GM12874 (cell line): ENCODE measurements around the gene PSMD14.

Source experiments
- CTCF ChIP-seq: IDR thresholded peaks from 2 replicates; pipeline ENCODE4 v1.5.1; 2011; ENCODE audit warnings: low read depth, mild to moderate bottlenecking, control low read depth, low read length, moderate library complexity; ENCODE audit not compliant: insufficient read depth

PSMD14 gene

GRCh38 chr2:161332371-161332967, 24.2 kb downstream of the PSMD14 start:
- TF ChIP-seq CTCF = no peak

- no peak for TF ChIP-seq CTCF
These were observed 27.4 kb downstream of the PSMD14 start for GRCh38 chr2:161335626-161336025.

- no peak for TF ChIP-seq CTCF
These were observed 29.0 kb downstream of the PSMD14 start for GRCh38 chr2:161337247-161337646.

GRCh38 chr2:161343235-161343634, 35.0 kb downstream of the PSMD14 start:
- TF ChIP-seq CTCF = no peak

GRCh38 chr2:161344692-161345091, 36.5 kb downstream of the PSMD14 start:
- no peak for TF ChIP-seq CTCF

- TF ChIP-seq CTCF = no peak
These were observed 43.5 kb downstream of the PSMD14 start for GRCh38 chr2:161351678-161352077.

GRCh38 chr2:161352719-161353118, 44.5 kb downstream of the PSMD14 start:
- TF ChIP-seq CTCF = no peak
